DOHH2 (cell line): ENCODE data around the gene GRB7.

Experiments used
- H3F3A ChIP-seq: fragments of 200-600 bp; sonication (generic), shearing (Covaris generic); 2 replicates; pipeline ENCODE4 v1.6.0; 2016; ENCODE audit warnings: antibody characterized with exemption, mild to moderate bottlenecking; ENCODE audit not compliant: control insufficient read depth, insufficient read depth
- H3K27ac ChIP-seq: fragments of 200-600 bp; sonication (generic); 2 replicates; pipeline ENCODE4 v1.5.1; 2014; ENCODE audit warnings: low read depth, mild to moderate bottlenecking, low read length, moderate library complexity
- H3K27me3 ChIP-seq: fragments of 200-600 bp; sonication (generic); 2 replicates; pipeline ENCODE4 v1.6.1; 2014; ENCODE audit warnings: mild to moderate bottlenecking, low read length, mixed read lengths; ENCODE audit not compliant: control insufficient read depth
- H3K36me3 ChIP-seq: fragments of 200-600 bp; sonication (generic); 2 replicates; pipeline ENCODE4 v1.6.1; 2014; ENCODE audit warnings: mild to moderate bottlenecking, low read length, moderate library complexity, mixed read lengths; ENCODE audit not compliant: control insufficient read depth
- H3K4me1 ChIP-seq: fragments of 200-600 bp; sonication (generic); 2 replicates; pipeline ENCODE4 v1.6.1; 2014; ENCODE audit warnings: mild to moderate bottlenecking, low read length, mixed read lengths; ENCODE audit not compliant: control insufficient read depth
- H3K4me2 ChIP-seq: fragments of 200-600 bp; sonication (generic); 2 replicates; pipeline ENCODE4 v1.6.0; 2014; ENCODE audit warnings: mild to moderate bottlenecking, low read length, moderate library complexity
- H3K4me3 ChIP-seq: fragments of 200-600 bp; sonication (generic); 2 replicates; pipeline ENCODE4 v1.5.1; 2014; ENCODE audit warnings: mild to moderate bottlenecking, low read length, mixed read lengths
- H3K79me2 ChIP-seq: fragments of 200-600 bp; sonication (generic); 2 replicates; pipeline ENCODE4 v1.6.1; 2014; ENCODE audit warnings: mild to moderate bottlenecking, low read length, mixed read lengths; ENCODE audit not compliant: control insufficient read depth
- H3K9me2 ChIP-seq: fragments of 200-600 bp; sonication (generic); replicated peaks from 2 replicates; pipeline ENCODE4 v1.6.1; 2014; ENCODE audit warnings: mild to moderate bottlenecking, low read length, mixed read lengths; ENCODE audit not compliant: control insufficient read depth
- H3K9me3 ChIP-seq: fragments of 200-600 bp; sonication (generic); 2 replicates; pipeline ENCODE4 v1.6.1; 2014; ENCODE audit warnings: antibody characterized with exemption, low read length, mixed read lengths; ENCODE audit not compliant: control insufficient read depth, insufficient read depth
- H4K20me1 ChIP-seq: fragments of 200-600 bp; sonication (generic); 2 replicates; pipeline ENCODE4 v1.6.0; 2014; ENCODE audit warnings: low read depth, mild to moderate bottlenecking, antibody characterized with exemption, low read length, moderate library complexity; ENCODE audit not compliant: control insufficient read depth, insufficient read depth
- EZH2phosphoT487 ChIP-seq: fragments of 200-600 bp; sonication (generic); IDR thresholded peaks from 2 replicates; pipeline ENCODE4 v1.6.1; 2017; ENCODE audit warnings: borderline replicate concordance, mild to moderate bottlenecking, antibody characterized with exemption, low read length, moderate library complexity, mixed read lengths
- TF ChIP-seq, protein P1 (sequence below): fragments of 200-600 bp; sonication (generic); IDR thresholded peaks from one replicate; pipeline ENCODE4 v1.5.1; 2014; ENCODE audit warnings: antibody characterized with exemption, mild to moderate bottlenecking, low read depth, low read length; ENCODE audit not compliant: poor library complexity, severe bottlenecking

Gene GRB7

DNA sequence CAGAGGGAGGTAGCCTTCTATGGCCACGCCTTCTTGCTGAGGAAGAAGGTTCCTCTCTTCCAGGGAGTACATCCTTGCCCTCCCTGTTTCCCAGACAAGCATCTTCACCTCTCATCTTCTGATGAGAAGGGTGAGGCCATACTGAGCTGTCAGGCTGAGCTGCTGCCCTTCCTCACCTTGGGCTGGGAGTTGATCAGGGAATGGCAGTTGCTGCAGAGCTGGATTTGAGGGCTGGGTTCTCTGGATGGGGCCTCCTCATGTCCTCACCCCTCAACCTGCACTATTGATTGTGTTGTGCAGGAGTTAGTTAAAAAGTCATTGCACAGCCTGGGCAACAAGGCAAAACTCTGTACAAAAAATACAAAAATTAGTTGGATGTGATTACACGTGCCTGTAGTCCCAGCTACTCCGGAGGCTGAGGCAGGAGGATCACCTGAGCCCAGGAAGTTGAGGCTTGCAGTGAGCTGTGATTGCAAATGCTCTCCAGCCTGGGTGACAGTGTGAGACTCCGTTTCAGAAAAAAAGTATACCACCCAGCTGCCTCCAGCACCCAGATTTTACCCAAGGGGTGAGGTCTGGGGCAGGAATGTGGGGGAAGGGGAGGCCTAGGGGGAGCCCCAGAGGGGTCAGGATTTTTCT, 35.8 kb upstream of the GRB7 start:
- 0 out of 2 replicates have a peak, but pooled peaks cover 2% of the 10 kb centered on the region for H3F3A ChIP-seq
- no peak overlapping the region for H3K27ac ChIP-seq
- H3K9me2 ChIP-seq, result no peaks in the 10 kb centered on the region
- H3K4me3 ChIP-seq, result no peak overlapping the region
- TF ChIP-seq, protein P1, sequence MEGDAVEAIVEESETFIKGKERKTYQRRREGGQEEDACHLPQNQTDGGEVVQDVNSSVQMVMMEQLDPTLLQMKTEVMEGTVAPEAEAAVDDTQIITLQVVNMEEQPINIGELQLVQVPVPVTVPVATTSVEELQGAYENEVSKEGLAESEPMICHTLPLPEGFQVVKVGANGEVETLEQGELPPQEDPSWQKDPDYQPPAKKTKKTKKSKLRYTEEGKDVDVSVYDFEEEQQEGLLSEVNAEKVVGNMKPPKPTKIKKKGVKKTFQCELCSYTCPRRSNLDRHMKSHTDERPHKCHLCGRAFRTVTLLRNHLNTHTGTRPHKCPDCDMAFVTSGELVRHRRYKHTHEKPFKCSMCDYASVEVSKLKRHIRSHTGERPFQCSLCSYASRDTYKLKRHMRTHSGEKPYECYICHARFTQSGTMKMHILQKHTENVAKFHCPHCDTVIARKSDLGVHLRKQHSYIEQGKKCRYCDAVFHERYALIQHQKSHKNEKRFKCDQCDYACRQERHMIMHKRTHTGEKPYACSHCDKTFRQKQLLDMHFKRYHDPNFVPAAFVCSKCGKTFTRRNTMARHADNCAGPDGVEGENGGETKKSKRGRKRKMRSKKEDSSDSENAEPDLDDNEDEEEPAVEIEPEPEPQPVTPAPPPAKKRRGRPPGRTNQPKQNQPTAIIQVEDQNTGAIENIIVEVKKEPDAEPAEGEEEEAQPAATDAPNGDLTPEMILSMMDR, result no peak
- no peak for TF ChIP-seq EZH2phosphoT487
- H3K4me2 ChIP-seq, result no peak overlapping the region
- H3K36me3 ChIP-seq, result no peaks in the 10 kb centered on the region
- H3K4me1 ChIP-seq, result peaks cover 6% of the 10 kb centered on the region
- no peaks in the 10 kb centered on the region for H3K9me3 ChIP-seq
- no peaks in the 10 kb centered on the region for H4K20me1 ChIP-seq
- H3K79me2 ChIP-seq, result no peaks in the 10 kb centered on the region
- peaks cover 19% of the 10 kb centered on the region for H3K27me3 ChIP-seq

DNA sequence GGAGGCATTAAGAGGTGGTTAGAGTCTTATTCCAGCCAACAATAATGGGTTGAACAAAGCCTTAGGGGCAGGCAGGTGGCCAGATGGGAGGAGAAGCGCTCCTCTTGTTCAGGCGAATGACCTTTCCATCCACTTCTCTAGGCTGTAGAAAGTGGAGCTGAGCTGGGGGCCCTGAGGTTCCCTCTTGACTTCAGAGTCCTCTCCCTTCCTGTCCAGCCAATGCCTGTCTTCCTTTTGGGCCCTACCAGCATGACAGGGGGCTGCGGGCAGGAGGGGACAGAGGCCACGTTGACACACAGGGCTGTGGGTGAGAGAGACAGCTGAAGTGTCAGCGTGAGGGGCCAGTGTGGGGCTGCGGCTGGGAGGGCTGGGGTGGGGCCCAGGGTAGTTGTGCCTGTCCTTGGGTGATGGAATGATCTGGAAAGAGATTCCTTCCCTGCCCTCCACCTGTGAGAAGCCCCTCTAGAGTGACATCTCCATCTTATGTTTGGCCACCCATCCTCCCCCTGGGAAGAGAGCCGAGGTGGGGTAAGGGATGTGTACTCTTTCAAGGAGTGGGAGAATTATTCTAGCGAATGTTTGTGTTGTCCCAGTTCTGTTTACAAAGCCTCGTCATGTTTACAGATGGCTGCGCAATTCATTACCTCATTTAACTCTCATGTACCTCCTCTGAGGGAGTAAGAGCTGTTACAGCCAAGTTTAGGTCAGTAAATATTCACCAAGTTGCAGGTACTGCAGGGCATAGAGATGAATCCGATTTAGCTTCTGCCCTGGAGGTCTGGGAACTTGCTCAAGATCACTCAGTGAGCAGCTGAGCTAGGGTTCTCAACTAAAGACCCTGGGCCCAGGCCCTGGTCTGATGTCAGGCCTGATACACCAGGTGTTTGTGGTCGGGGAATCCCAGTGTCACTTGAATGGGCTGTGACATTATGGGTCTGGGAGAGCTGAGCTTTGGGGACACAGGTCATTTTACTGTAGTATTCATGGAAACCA, 34.5 kb upstream of the GRB7 start:
- H3K36me3 ChIP-seq, result no peaks in the 10 kb centered on the region
- no peak overlapping the region for H3K4me3 ChIP-seq
- no peaks in the 10 kb centered on the region for H3K9me2 ChIP-seq
- H3K4me1 ChIP-seq, result peaks cover 12% of the 10 kb centered on the region
- TF ChIP-seq EZH2phosphoT487, result no peak
- TF ChIP-seq, protein P1, result no peak
- H3K27me3 ChIP-seq, result peaks cover 19% of the 10 kb centered on the region
- H4K20me1 ChIP-seq, result no peaks in the 10 kb centered on the region
- no peak overlapping the region for H3K4me2 ChIP-seq
- H3K27ac ChIP-seq, result no peak overlapping the region
- H3K79me2 ChIP-seq, result no peaks in the 10 kb centered on the region
- H3K9me3 ChIP-seq, result no peaks in the 10 kb centered on the region
- H3F3A ChIP-seq, result 0 out of 2 replicates have a peak, but pooled peaks cover 2% of the 10 kb centered on the region

DNA sequence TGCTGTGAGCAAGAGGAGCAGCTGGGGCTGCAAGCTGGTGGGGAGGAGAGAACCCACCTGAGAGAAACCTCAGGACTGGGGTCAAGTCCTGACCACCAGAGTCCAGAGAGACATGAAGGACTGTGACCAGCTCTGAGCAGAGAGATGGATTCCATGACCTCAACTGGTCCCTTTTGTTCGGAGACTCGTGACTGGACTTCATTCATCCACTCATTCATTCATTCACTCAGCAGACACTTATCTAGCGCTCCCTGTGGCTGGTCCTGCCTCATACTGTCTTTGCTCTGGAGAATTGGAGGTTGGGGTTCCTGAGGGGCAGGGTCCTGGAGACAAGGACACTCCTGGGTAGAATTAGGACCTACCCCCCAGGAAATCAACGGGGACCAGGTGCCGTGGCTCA, 33.8 kb upstream of the GRB7 start:
- Histone ChIP-seq H3K36me3 (no peaks in the 10 kb centered on the region), H3K9me3 (no peaks in the 10 kb centered on the region), H3K27ac (no peak overlapping the region), H3K4me1 (peaks cover 15% of the 10 kb centered on the region), H3K4me2 (no peak overlapping the region), H4K20me1 (no peaks in the 10 kb centered on the region), H3K27me3 (peaks cover 19% of the 10 kb centered on the region), H3K79me2 (no peaks in the 10 kb centered on the region), H3K9me2 (no peaks in the 10 kb centered on the region), H3F3A (0 out of 2 replicates have a peak, but pooled peaks cover 2% of the 10 kb centered on the region), H3K4me3 (no peak overlapping the region)
- TF ChIP-seq, protein P1, result no peak
- no peak for TF ChIP-seq EZH2phosphoT487
